Transverse colon (tissue), 4 donors: ENCODE measurements around the gene RAB17. TPM values are rescaled to one million over a fixed set of nuclear protein-coding genes. Genes with fewer than 3 reads are reported as not detected.

Source experiments
- DNase-seq: peaks from one replicate; pipeline ENCODE4 v3.0.0-alpha.2; 2019
- H3K27ac ChIP-seq, 4 donors: fragments of 200-600 bp; sonication (generic); 2 replicates each; pipeline ENCODE4 v1.5.1; 2016 to 2018; ENCODE audit warnings: inconsistent platforms in 4 of 4
- H3K27me3 ChIP-seq: fragments of 200-600 bp; sonication (generic); 2 replicates; pipeline ENCODE4 v1.5.1; 2017; ENCODE audit warnings: inconsistent platforms
- H3K36me3 ChIP-seq, 4 donors: fragments of 200-600 bp; sonication (generic); 2 replicates each; pipeline ENCODE4 v1.5.1; 2017 to 2019; ENCODE audit warnings: inconsistent platforms in 4 of 4
- H3K4me1 ChIP-seq, 4 donors: fragments of 200-600 bp; sonication (generic); 2 replicates each; pipeline ENCODE4 v1.5.1; 2017 to 2020; ENCODE audit warnings: inconsistent platforms in 4 of 4
- H3K4me3 ChIP-seq, 4 donors: fragments of 200-600 bp; sonication (generic); 1 replicate in 1 of 4; 2 replicates in 3 of 4; pipeline versions ENCODE4 v1.5.1 to v1.6.1; 2017 to 2019; ENCODE audit warnings: inconsistent platforms in 4 of 4
- H3K9me3 ChIP-seq, 2 donors: fragments of 200-600 bp; sonication (generic); 2 replicates each; pipeline ENCODE4 v1.5.1; 2017 to 2019; ENCODE audit warnings: inconsistent platforms in 2 of 2
- EP300 ChIP-seq: sonication (generic); formaldehyde crosslinking; IDR thresholded peaks from one replicate; pipeline ENCODE4 v1.6.1; 2017; ENCODE audit warnings: antibody characterized with exemption, low read depth
- POLR2A ChIP-seq: fragments of 450-650 bp; IDR thresholded peaks from one replicate; pipeline ENCODE4 v1.6.1; 2016; ENCODE audit warnings: antibody characterized with exemption, mild to moderate bottlenecking, moderate library complexity
- POLR2AphosphoS5 ChIP-seq, 3 donors: sonication (generic); formaldehyde crosslinking; IDR thresholded peaks; one replicate each; pipeline ENCODE4 v1.6.1; 2016; ENCODE audit warnings: antibody characterized with exemption in 3 of 3
- WGBS, 2 donors: methylation state at CpG; one replicate each; pipeline ENCODE4 v1.1.5; 2018; ENCODE audit warnings: low coverage in 1 of 2; 5-methylcytosine and 5-hydroxymethylcytosine counted together
- in situ Hi-C, 4 donors: fragments of 200-750 bp; cut with MboI; loops; one replicate each; pipeline versions ENCODE4 v1.15.0 to v1.15.1; 2017; ENCODE audit warnings: low sequenced_read_pairs in 3 of 4, low pct_ligation_motif_present in 1 of 4, low pct_unique_long_range_greater_than_20kb in 1 of 4
- intact Hi-C: fragments of 100-400 bp; cut with DNase I; formaldehyde crosslinking; loops from one replicate; pipeline ENCODE4 v1.15.1; 2023; ENCODE audit warnings: low total_unique reads
- small RNA-seq, 4 donors: library from RNA; depleted of rRNA; stranded (forward); fragments of <200 nt; gene quantifications; one replicate each; pipeline ENCODE3, GENCODE V24; 2016
- total RNA-seq, 4 donors: library from RNA; depleted of rRNA; stranded (reverse); fragments of >200 nt; gene quantifications; one replicate each; pipeline ENCODE4 v1.1.0, GENCODE V29; 2016
- TF ChIP-seq, protein P1 (sequence below), 5 experiments: fragments of 200-600 bp in 3 of 5; fragments of 450-650 bp in 2 of 5; sonication (generic) in 3 of 5; IDR thresholded peaks; 1 replicate in 2 of 5; 2 replicates in 3 of 5; pipeline ENCODE4 v1.5.1; 2016 to 2017; ENCODE audit warnings: antibody characterized with exemption in 5 of 5, inconsistent platforms in 3 of 5, mild to moderate bottlenecking in 2 of 5, moderate library complexity in 1 of 5

Gene RAB17
- total RNA-seq, 4 donors from 2014 or later = 25.1 to 104 (median 65.6) TPM

DNA sequence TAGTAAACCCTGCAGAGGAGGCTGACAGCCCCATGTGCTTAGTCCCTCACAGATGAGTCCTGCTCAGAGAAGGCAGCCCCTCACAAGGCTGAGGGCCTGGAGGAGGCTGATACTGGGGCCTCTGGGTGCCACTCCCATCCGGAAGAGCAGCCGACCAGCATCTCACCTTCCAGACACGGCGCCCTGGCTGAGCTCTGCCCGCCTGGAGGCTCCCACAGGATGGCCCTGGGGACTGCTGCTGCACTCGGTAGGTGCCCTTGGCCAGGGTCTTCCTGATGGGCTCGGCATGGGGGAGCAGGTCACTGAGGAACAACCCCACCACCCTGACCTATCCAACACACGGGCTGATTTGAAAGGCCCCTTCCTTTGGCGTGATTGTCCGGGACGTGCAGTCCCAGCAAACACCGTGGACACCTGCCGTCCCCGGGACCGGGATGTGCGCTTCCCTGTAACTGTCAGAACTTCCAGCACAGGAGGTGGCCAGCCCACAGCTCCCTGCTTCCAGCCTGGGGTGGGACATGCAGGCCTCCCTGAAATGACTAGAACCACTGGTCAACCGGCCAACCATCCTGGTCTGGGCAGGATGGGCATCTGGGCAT, 64.9 kb downstream of the RAB17 start:
- Histone ChIP-seq H3K36me3 (no peaks in the 10 kb centered on the region), H3K9me3 (no peaks in the 10 kb centered on the region), H3K4me1 (no peaks in the 10 kb centered on the region), H3K4me3 (no peak overlapping the region), H3K27ac (no peak overlapping the region), H3K27me3 (no peaks in the 10 kb centered on the region)
- no peak for TF ChIP-seq POLR2AphosphoS5 (IDR thresholded peaks at IDR 0.05)
- in situ Hi-C loops = no loop called here
- intact Hi-C loops = no loop called here
- no peak for DNase-seq
- WGBS, 2 donors = 94% methylated on average over 15 of the region's 17 CpGs; no CpG with 5 or more reads in 1 of the 2 donors

DNA sequence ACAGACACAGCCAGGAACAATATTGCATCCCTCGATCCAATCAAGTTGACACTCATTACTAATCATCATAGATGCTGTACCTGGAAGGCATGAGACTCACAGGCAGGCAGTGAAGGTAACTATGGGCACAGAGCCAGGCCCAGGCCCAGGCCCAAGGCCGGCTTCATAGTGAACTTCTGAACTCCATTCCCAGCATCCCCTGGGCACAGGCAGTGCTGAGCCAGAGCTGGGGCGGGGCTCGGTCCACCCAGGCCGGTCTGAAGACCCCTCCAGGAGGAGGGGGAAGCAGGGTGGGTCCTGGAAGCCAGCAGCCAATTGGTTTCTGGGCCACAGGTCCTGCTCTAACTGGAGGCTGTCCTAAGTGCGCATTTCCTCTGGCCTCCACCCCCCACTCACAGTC, 65.9 kb downstream of the RAB17 start:
- WGBS, 2 donors = 77% methylated on average over 6 of the region's 6 CpGs; no CpG with 5 or more reads in 1 of the 2 donors
- Histone ChIP-seq H3K27ac (no peak overlapping the region), H3K36me3 (no peaks in the 10 kb centered on the region)

More for the DNA sequence above, 65.9 kb downstream of the RAB17 start:
- intact Hi-C loops = no loop called here
- H3K27me3 ChIP-seq = no peaks in the 10 kb centered on the region
- TF ChIP-seq, protein P1, sequence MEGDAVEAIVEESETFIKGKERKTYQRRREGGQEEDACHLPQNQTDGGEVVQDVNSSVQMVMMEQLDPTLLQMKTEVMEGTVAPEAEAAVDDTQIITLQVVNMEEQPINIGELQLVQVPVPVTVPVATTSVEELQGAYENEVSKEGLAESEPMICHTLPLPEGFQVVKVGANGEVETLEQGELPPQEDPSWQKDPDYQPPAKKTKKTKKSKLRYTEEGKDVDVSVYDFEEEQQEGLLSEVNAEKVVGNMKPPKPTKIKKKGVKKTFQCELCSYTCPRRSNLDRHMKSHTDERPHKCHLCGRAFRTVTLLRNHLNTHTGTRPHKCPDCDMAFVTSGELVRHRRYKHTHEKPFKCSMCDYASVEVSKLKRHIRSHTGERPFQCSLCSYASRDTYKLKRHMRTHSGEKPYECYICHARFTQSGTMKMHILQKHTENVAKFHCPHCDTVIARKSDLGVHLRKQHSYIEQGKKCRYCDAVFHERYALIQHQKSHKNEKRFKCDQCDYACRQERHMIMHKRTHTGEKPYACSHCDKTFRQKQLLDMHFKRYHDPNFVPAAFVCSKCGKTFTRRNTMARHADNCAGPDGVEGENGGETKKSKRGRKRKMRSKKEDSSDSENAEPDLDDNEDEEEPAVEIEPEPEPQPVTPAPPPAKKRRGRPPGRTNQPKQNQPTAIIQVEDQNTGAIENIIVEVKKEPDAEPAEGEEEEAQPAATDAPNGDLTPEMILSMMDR (IDR thresholded peaks at IDR 0.05) = no peak
- TF ChIP-seq POLR2A (no peak), EP300 (no peak), POLR2AphosphoS5 (IDR thresholded peaks at IDR 0.05) (no peak)
- in situ Hi-C loops = no loop called here
- DNase-seq = no peak
- no peaks in the 10 kb centered on the region for H3K4me1 ChIP-seq
- no peaks in the 10 kb centered on the region for H3K9me3 ChIP-seq
- H3K4me3 ChIP-seq = no peak overlapping the region

Small RNAs within 50 kb of the gene (small RNA-seq; reads per million reads assigned to genes)
- 0 to 0.12 (median 0) reads per million in 4 donors for gene RNU6-1140P

Other genes with a start within 250 kb of the RAB17 start
- gene COL6A3, start 176.6 kb downstream of the RAB17 start, total RNA-seq = 100 to 1,000 TPM in 1 of 4 donors, 10 to 100 TPM in 3; 68.1 to 261 (median 75.6) TPM
- gene MLPH, start 103.5 kb downstream of the RAB17 start, total RNA-seq = 100 to 1,000 TPM in 2 of 4 donors, 10 to 100 TPM in 2; 59.7 to 889 (median 182) TPM
- not detected for gene PRLH, start 24.2 kb downstream of the RAB17 start, total RNA-seq
- 100 to 1,000 TPM in 3 of 4 donors, 10 to 100 TPM in 1; 98.5 to 147 (median 122) TPM for gene LRRFIP1, start 36.9 kb upstream of the RAB17 start, total RNA-seq
- 1 to 10 TPM in 1 of 4 donors, under 1 TPM in 2, not detected in 1; 0.27 to 1.2 (median 0.95) TPM for gene RBM44, start 208.0 kb upstream of the RAB17 start, total RNA-seq